ENCODE results near the gene MAPKAP1.

MAPKAP1 gene

GRCh38 chr9:125529589-125530515 lies 177.2 kb downstream of the MAPKAP1 start:
- DNase-seq, result no peak

GRCh38 chr9:125529107-125529506 lies 177.9 kb downstream of the MAPKAP1 start:
- DNase-seq, result no peak

GRCh38 chr9:125527471-125528002 lies 179.5 kb downstream of the MAPKAP1 start:
- no peak for DNase-seq

GRCh38 chr9:125525921-125526631 lies 180.9 kb downstream of the MAPKAP1 start:
- DNase-seq, result no peak

- no peak for DNase-seq
These were observed 182.2 kb downstream of the MAPKAP1 start for GRCh38 chr9:125524583-125525355.

GRCh38 chr9:125523681-125524080 lies 183.3 kb downstream of the MAPKAP1 start:
- DNase-seq, result no peak

GRCh38 chr9:125522328-125522725 lies 184.7 kb downstream of the MAPKAP1 start:
- no peak for DNase-seq

GRCh38 chr9:125521462-125522327 lies 185.3 kb downstream of the MAPKAP1 start:
- no peak for DNase-seq

- no peak for DNase-seq
These were observed 187.3 kb downstream of the MAPKAP1 start for GRCh38 chr9:125519734-125520133.

GRCh38 chr9:125517577-125517976 lies 189.4 kb downstream of the MAPKAP1 start:
- DNase-seq, result no peak

GRCh38 chr9:125515983-125516940 lies 190.7 kb downstream of the MAPKAP1 start:
- no peak for DNase-seq

GRCh38 chr9:125515281-125515680 lies 191.7 kb downstream of the MAPKAP1 start:
- DNase-seq, result no peak

- DNase-seq, result no peak
These were observed 192.5 kb downstream of the MAPKAP1 start for GRCh38 chr9:125514468-125514867.

GRCh38 chr9:125513668-125514413 lies 193.2 kb downstream of the MAPKAP1 start:
- DNase-seq, result no peak

- DNase-seq, result no peak
These were observed 193.7 kb downstream of the MAPKAP1 start for GRCh38 chr9:125513303-125513667.

GRCh38 chr9:125511789-125512660 lies 195.0 kb downstream of the MAPKAP1 start:
- DNase-seq, result no peak

- no peak for DNase-seq
These were observed 196.0 kb downstream of the MAPKAP1 start for GRCh38 chr9:125510980-125511379.

- DNase-seq, result no peak
These were observed 197.5 kb downstream of the MAPKAP1 start for GRCh38 chr9:125509476-125509875.

GRCh38 chr9:125508249-125508648 lies 198.8 kb downstream of the MAPKAP1 start:
- DNase-seq, result no peak
